ENCODE data around the gene KLRF2. TPM values are rescaled to one million over a fixed set of nuclear protein-coding genes. Genes with fewer than 3 reads are reported as not detected.

The KLRF2 gene, protein sequence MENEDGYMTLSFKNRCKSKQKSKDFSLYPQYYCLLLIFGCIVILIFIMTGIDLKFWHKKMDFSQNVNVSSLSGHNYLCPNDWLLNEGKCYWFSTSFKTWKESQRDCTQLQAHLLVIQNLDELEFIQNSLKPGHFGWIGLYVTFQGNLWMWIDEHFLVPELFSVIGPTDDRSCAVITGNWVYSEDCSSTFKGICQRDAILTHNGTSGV
- total RNA-seq: under 1 TPM; 0.79 to 0.94 TPM

DNA sequence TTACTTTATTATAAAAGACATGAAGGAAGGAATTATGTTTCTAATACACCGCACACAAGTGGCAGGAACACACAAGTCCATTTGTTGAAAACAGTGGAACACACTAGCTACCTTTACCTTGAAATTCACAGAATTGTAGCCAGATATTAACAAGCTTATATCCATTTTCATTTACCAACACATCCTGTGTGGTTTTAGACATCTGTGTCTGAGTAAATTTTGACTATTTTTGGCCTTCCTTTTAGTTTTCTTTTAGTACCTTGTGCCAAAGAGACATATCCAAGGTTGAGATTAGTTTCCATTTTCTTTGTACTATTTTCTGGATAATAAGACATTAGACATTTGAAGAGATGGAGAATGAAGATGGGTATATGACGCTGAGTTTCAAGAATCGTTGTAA, at the start of gene KLRF2:
Gene KLRF2, plus strand, starts transcription at position 244 of the 400 bp plus-strand sequence. Its CDS starts 107 bp downstream, at position 351.
- peaks cover 25% of the 10 kb centered on the region for H3K4me1 Mint-ChIP-seq (ENCODE audit: low read depth)
- ATAC-seq (no peak), DNase-seq (no peak)
- ChIA-PET CTCF (no interaction called here), POLR2A (no interaction called here)
- H3K27ac Mint-ChIP-seq: peak within 1 kb of the TSS; percentile 60
- no peaks in the 10 kb centered on the region for H3K27me3 Mint-ChIP-seq (ENCODE audit: low read depth)
- peaks cover 8% of the 10 kb centered on the region for H3K36me3 Mint-ChIP-seq (ENCODE audit: low read depth)
- H3K4me3 Mint-ChIP-seq: peak within 1 kb of the TSS; percentile 49
- peaks cover 7% of the 10 kb centered on the region for H3K9me3 Mint-ChIP-seq (ENCODE audit: insufficient read depth)

DNA sequence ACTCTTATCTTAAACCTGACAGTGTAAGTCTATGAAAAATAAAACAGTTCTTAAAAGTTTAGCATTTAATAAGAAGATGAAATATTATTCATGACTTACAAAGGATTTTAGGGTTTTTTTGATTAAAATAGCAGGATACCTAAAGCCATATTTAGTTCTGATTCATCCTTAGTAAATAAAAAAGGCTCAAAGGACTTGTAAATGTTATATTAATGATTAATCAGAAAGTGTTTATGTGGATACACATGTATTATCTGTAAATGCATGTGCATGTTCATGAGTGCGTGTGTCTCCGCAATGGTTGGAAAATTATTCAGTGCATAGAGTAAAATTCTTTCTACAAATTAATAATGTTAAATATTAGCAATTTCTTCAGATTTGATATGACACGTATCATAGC, 49.6 kb upstream of the KLRF2 start:
- no peaks in the 10 kb centered on the region for H3K27me3 Mint-ChIP-seq (ENCODE audit: low read depth)
- H3K36me3 Mint-ChIP-seq (ENCODE audit: low read depth): no peaks in the 10 kb centered on the region
- DNase-seq (no peak), ATAC-seq (no peak)
- no peaks in the 10 kb centered on the region for H3K9me3 Mint-ChIP-seq (ENCODE audit: insufficient read depth)
- H3K27ac Mint-ChIP-seq: no peak overlapping the region
- ChIA-PET POLR2A (no interaction called here), CTCF (interaction anchor here (1.1 kb wide), 1 partner anchor 18 kb away, joined by 3 read pairs; no protein-coding TSS in a partner anchor)
- H3K4me3 Mint-ChIP-seq: no peak overlapping the region
- no peaks in the 10 kb centered on the region for H3K4me1 Mint-ChIP-seq (ENCODE audit: low read depth)

DNA sequence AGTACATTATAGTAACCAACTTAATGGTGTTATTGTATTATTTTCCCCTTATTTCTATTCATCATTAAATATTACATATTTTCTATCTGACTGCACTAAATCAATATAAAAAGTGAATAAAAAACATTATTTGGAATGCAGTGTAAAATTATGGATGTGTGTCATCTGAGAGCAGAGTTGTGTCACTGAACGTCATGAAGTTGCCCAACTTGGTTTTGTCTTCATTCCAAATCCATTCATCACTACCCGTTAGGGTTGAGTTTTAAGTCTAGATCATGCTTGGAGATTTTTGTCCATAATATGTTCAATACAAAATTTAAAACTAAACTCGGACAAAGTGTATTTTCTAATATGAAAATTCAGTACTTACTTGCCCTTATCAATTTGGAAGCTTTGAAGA, 37.9 kb upstream of the KLRF2 start:
- ChIA-PET POLR2A (no interaction called here), CTCF (no interaction called here)
- Mint-ChIP-seq H3K36me3 (ENCODE audit: low read depth) (peaks cover 8% of the 10 kb centered on the region), H3K9me3 (ENCODE audit: insufficient read depth) (peaks cover 12% of the 10 kb centered on the region), H3K4me1 (ENCODE audit: low read depth) (no peaks in the 10 kb centered on the region), H3K27ac (no peak overlapping the region), H3K4me3 (no peak overlapping the region), H3K27me3 (ENCODE audit: low read depth) (peaks cover 16% of the 10 kb centered on the region)
- ATAC-seq (no peak), DNase-seq (no peak)

DNA sequence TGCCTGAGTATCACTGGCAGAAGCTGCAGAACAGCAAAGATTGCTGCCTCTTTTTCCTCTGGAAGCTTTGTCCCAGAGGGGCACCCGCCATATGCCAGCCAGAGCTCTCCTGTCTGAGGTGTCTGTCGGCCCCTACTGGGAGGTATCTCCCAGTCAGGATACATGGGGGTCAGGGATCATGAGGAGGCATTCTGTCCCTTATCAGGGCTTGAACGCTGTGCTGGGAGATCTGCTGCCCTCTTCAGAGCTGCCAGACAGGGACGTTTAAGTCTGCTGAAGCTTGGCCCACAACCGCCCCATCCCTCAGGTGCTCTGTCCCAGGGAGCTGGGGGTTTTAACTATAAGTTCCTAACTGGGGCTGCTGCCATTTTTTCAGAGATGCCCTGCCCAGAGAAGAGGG, 32.4 kb upstream of the KLRF2 start:
- no peak overlapping the region for H3K4me3 Mint-ChIP-seq
- H3K27ac Mint-ChIP-seq: no peak overlapping the region
- CTCF ChIA-PET: interaction anchor here (1.3 kb wide), 1 partner anchor 35 kb away, joined by 4 read pairs; no protein-coding TSS in a partner anchor
- peaks cover 16% of the 10 kb centered on the region for H3K27me3 Mint-ChIP-seq (ENCODE audit: low read depth)
- peaks cover 9% of the 10 kb centered on the region for H3K4me1 Mint-ChIP-seq (ENCODE audit: low read depth)
- DNase-seq (no peak), ATAC-seq (no peak)
- POLR2A ChIA-PET: no interaction called here
- peaks cover 52% of the 10 kb centered on the region for H3K36me3 Mint-ChIP-seq (ENCODE audit: low read depth)
- H3K9me3 Mint-ChIP-seq (ENCODE audit: insufficient read depth): peaks cover 16% of the 10 kb centered on the region

DNA sequence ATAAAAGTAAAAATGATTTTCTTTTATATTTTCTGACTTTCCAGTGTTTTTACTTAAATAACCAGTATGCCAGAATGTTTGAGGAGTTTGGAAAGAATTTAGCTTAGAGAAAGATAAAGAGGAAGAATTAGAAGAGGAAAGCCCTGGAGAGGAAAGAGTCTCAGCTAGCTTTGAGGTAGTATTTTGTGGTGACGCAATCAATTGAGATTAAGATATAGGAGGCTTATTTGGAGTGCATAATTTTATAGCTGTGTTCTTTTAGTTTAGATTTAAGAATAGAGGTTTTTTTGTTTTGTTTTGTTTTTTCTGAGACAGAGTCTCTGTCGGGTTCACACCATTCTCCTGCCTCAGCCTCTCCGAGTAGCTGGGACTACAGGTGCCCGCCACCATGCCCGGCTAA, 30.2 kb upstream of the KLRF2 start:
- Mint-ChIP-seq H3K9me3 (ENCODE audit: insufficient read depth) (peaks cover 16% of the 10 kb centered on the region), H3K27me3 (ENCODE audit: low read depth) (peaks cover 6% of the 10 kb centered on the region), H3K4me3 (no peak overlapping the region), H3K27ac (no peak overlapping the region), H3K4me1 (ENCODE audit: low read depth) (peaks cover 12% of the 10 kb centered on the region), H3K36me3 (ENCODE audit: low read depth) (peaks cover 71% of the 10 kb centered on the region)
- POLR2A ChIA-PET: interaction anchor here (0.6 kb wide), 1 partner anchor 54 kb away, joined by 4 read pairs; no protein-coding TSS in a partner anchor
- ATAC-seq (no peak), DNase-seq (no peak)
- CTCF ChIA-PET: no interaction called here

DNA sequence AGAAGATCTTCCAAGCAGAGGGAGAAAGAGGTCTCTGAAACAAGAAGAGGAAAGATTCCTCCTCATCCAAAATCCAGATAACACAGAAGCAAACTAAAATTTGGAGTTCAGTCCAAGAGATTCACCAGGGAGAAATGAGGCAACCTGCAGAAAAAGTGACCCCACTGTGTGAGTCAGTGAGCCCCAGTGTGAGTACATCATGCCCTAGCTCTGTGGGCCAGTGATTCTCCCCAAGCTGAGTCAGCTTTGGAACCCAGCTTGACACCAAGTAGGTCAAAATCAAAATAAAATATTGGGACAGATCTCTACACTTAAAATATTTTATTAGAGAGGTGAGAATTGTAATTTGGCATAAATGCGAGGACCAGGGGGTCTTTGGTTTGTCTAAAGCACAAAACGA, 29.4 kb upstream of the KLRF2 start:
- no peak overlapping the region for H3K4me3 Mint-ChIP-seq
- H3K4me1 Mint-ChIP-seq (ENCODE audit: low read depth): peaks cover 17% of the 10 kb centered on the region
- ATAC-seq (no peak), DNase-seq (no peak)
- H3K27ac Mint-ChIP-seq: no peak overlapping the region
- H3K9me3 Mint-ChIP-seq (ENCODE audit: insufficient read depth): peaks cover 9% of the 10 kb centered on the region
- peaks cover under 1% of the 10 kb centered on the region for H3K27me3 Mint-ChIP-seq (ENCODE audit: low read depth)
- H3K36me3 Mint-ChIP-seq (ENCODE audit: low read depth): peaks cover 75% of the 10 kb centered on the region
- CTCF ChIA-PET: no interaction called here
- POLR2A ChIA-PET: interaction anchor here (0.5 kb wide), 1 partner anchor 45 kb away, joined by 3 read pairs; no protein-coding TSS in a partner anchor

DNA sequence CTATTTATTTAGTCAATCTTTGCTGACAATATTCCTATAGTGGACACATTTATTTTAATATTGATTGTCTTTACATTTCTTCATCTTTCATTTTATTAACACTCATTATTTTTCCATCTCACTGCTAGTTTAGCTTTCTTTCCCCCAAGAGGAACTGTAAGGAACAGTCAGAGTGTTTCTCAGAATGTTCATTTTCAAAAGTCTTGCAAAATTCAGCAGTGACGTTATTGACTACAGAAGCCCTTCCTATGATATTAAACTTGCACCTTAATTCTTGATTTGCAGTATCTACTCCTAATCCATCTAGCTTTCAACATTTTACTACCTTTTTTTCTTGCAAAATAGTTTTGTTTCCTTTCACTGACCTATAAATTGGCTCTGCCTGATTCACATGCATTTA, 25.1 kb upstream of the KLRF2 start:
- POLR2A ChIA-PET: interaction anchor here (0.6 to 1.8 kb wide), 3 partner anchors 42 to 176 kb away, joined by 3 to 5 read pairs (median 3); no protein-coding TSS in a partner anchor
- Mint-ChIP-seq H3K4me1 (ENCODE audit: low read depth) (peaks cover 32% of the 10 kb centered on the region), H3K9me3 (ENCODE audit: insufficient read depth) (peaks cover 4% of the 10 kb centered on the region), H3K27ac (no peak overlapping the region), H3K4me3 (no peak overlapping the region), H3K27me3 (ENCODE audit: low read depth) (no peaks in the 10 kb centered on the region), H3K36me3 (ENCODE audit: low read depth) (peaks cover 89% of the 10 kb centered on the region)
- ATAC-seq (no peak), DNase-seq (no peak)
- CTCF ChIA-PET: interaction anchor here (3.7 kb wide), 1 partner anchor 42 kb away, joined by 10 read pairs; no protein-coding TSS in a partner anchor

DNA sequence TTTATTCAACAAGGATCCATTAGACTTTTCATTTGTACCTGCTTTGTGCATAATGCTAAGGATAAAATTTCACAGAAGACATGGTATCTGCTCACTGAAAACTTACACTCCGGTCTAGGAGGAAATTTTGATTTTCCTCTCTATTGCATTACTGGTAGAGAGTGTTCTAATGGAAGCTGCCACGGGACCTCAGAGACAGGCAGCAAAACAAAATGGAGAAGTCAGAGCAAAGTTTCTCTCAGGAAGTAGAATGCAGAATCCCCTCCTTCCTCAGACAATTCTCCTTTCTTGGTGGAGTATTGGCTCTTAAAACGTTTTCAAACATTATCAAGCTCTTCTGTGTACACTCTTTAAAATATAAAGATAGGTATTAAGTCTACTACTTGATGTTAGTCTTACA, 24.4 kb upstream of the KLRF2 start:
- Mint-ChIP-seq H3K9me3 (ENCODE audit: insufficient read depth) (peaks cover 7% of the 10 kb centered on the region), H3K36me3 (ENCODE audit: low read depth) (peaks cover 88% of the 10 kb centered on the region), H3K4me3 (no peak overlapping the region), H3K27ac (no peak overlapping the region), H3K4me1 (ENCODE audit: low read depth) (peaks cover 36% of the 10 kb centered on the region), H3K27me3 (ENCODE audit: low read depth) (no peaks in the 10 kb centered on the region)
- ChIA-PET CTCF (interaction anchor here (3.7 kb wide), 1 partner anchor 43 kb away, joined by 10 read pairs; no protein-coding TSS in a partner anchor), POLR2A (interaction anchor here (1.8 kb wide), 1 partner anchor 42 kb away, joined by 5 read pairs; no protein-coding TSS in a partner anchor)
- DNase-seq: no peak
- no peak for ATAC-seq

DNA sequence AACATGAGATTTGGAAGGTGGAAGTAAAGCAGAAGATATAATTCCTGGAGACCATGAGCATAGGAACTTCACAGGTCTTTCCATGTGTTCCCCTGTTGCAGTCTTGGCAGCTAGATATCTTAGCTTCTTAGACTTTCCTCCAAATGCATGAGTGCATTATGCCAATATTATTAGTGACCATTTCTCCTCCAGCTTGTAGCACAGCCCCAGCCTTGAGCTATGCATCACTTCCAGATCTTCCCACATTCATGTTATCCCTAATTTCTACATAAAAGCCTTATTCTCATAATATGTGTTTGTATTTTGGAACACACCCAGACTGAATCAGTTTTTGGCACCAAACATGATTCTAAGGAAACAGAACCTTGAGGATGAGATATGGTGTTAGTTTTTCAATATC, 23.2 kb upstream of the KLRF2 start:
- ChIA-PET POLR2A (no interaction called here), CTCF (interaction anchor here (1.0 kb wide), 1 partner anchor 82 kb away, joined by 4 read pairs; no protein-coding TSS in a partner anchor)
- DNase-seq (no peak), ATAC-seq (no peak)
- Mint-ChIP-seq H3K9me3 (ENCODE audit: insufficient read depth) (peaks cover 15% of the 10 kb centered on the region), H3K4me3 (no peak overlapping the region), H3K36me3 (ENCODE audit: low read depth) (peaks cover 86% of the 10 kb centered on the region), H3K27me3 (ENCODE audit: low read depth) (no peaks in the 10 kb centered on the region), H3K4me1 (ENCODE audit: low read depth) (peaks cover 39% of the 10 kb centered on the region), H3K27ac (no peak overlapping the region)

DNA sequence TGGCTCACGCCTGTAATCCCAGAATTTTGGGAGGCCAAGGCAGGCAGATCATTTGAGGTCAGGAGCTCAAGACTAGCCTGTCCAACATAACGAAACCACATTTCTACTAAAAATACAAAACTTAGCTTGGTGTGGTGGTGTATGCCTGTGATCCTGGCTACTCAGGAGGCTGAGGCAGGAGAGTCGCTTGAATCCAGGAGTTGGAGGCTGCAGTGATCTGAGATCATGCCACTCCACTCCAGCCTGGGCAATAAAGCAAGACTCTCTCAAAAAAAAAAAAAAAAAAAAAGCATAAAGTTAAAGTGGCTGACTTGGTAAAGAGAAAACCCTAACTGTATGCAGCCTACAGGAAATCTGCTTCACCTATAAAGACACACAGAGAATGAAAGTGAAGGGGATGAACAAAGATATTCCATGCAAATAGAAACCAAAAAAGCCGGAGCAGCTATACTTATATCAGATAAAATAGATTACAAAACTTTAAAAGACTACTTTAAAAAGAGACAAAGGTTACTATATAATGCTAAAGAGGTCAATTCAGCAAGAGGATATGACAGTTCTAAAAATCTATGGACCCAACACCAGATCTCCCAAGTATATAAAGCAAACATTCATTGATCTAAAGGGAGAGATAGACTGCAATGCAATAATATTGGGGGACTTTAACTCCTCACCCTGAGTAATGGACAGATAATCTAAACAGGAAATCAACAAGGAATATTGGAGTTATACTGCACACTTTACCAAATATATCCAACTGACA, 16.2 kb upstream of the KLRF2 start:
- Mint-ChIP-seq H3K4me3 (peak overlapping the region; percentile 79), H3K27me3 (ENCODE audit: low read depth) (no peaks in the 10 kb centered on the region), H3K4me1 (ENCODE audit: low read depth) (peaks cover 38% of the 10 kb centered on the region), H3K36me3 (ENCODE audit: low read depth) (peaks cover 63% of the 10 kb centered on the region), H3K9me3 (ENCODE audit: insufficient read depth) (peaks cover 27% of the 10 kb centered on the region), H3K27ac (peak overlapping the region; percentile 84)
- ChIA-PET POLR2A (interaction anchor here (0.6 to 7.6 kb wide), 7 partner anchors 50 to 748 kb away, joined by 3 to 251 read pairs (median 3); partner anchors contain the start of gene CD69), CTCF (interaction anchor here (1.2 to 4.8 kb wide), 3 partner anchors 51 to 106 kb away, joined by 3 to 38 read pairs (median 3); partner anchors contain the start of gene CD69)
- DNase-seq (no peak), ATAC-seq (peak; percentile 57)

DNA sequence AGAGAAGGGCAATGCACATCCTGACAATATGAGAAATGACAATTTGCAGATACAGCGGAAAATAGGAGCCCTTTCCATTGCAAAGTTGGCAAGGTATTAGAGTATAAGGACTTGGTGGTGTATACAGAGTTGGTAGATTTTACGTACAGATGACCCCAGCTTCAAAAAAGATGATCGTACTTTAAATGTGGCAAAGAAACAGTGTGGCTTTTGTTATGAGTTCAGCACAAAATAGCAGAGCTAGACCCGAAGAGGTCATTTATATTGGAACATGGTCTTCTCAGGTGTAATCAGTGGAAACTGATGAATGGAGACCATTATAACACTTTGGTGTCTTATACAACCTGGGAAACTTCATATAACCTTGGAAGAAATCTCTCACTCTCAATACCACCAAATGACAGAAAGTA, 14.4 kb upstream of the KLRF2 start:
- H3K4me1 Mint-ChIP-seq (ENCODE audit: low read depth): peaks cover 38% of the 10 kb centered on the region
- CTCF ChIA-PET: interaction anchor here (1.0 to 4.8 kb wide), 9 partner anchors 20 to 124 kb away, joined by 3 to 38 read pairs (median 5); partner anchors contain the start of gene CD69
- peak overlapping the region; percentile 90 for H3K27ac Mint-ChIP-seq
- ATAC-seq: peak; percentile 9
- no peaks in the 10 kb centered on the region for H3K27me3 Mint-ChIP-seq (ENCODE audit: low read depth)
- peak overlapping the region; percentile 79 for H3K4me3 Mint-ChIP-seq
- H3K9me3 Mint-ChIP-seq (ENCODE audit: insufficient read depth): peaks cover 20% of the 10 kb centered on the region
- POLR2A ChIA-PET: interaction anchor here (0.9 to 7.6 kb wide), 20 partner anchors 8 to 1304 kb away, joined by 3 to 251 read pairs (median 4); partner anchors contain the start of genes CD69, CLEC2D and SMIM10L1
- no peak for DNase-seq
- peaks cover 50% of the 10 kb centered on the region for H3K36me3 Mint-ChIP-seq (ENCODE audit: low read depth)
